GM12892 (cell line): ENCODE data around the gene PRRT2.
"Not testable (repeated sequence)": the region's sequence is repeated elsewhere in the genome, so short reads cannot be mapped to it uniquely, and the experiment has no call there.

Source experiments
- DNase-seq: peaks from one replicate; pipeline ENCODE4 v3.0.0; 2011; ENCODE audit not compliant: insufficient read length
- FAIRE-seq: peaks from 2 replicates; lab custom pipeline; 2011; peaks lifted over from hg19 to GRCh38; lab: Jason Lieb, UNC
- POLR2A ChIP-seq: IDR thresholded peaks from 2 replicates; pipeline ENCODE4 v1.6.1; 2011; ENCODE audit warnings: low read depth, low read length, control low read depth
- POLR2AphosphoS5 ChIP-seq: IDR thresholded peaks from 2 replicates; pipeline ENCODE4 v1.6.1; 2011; ENCODE audit warnings: low read depth, low read length, control low read depth
- TAF1 ChIP-seq: IDR thresholded peaks from 2 replicates; pipeline ENCODE4 v1.6.1; 2011; ENCODE audit warnings: low read depth, mild to moderate bottlenecking, control low read depth, low read length, borderline replicate concordance

Gene PRRT2

DNA sequence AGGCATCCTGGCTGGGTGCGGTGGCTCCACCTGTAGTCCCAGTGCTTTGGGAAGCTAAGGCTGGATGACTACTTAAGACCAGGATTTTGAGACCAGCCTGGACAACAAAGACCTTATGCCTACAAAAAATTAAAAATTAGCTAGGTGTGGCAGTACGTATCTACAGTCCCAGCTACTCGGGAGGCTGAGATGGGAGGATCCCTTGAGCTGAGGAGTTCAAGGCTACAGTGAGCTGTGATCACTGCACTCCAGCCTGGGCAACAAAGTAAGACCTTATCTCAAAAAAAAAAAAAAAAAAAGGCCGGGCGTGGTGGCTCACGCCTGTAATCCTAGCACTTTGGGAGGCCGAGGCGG, 14.3 kb downstream of the PRRT2 start:
- no peak for DNase-seq
- no peak for FAIRE-seq
- TF ChIP-seq TAF1: no peak
- TF ChIP-seq POLR2AphosphoS5: no peak
- TF ChIP-seq POLR2A: no peak

- DNase-seq (no peak), FAIRE-seq (no peak)
- TF ChIP-seq POLR2A (no peak), TAF1 (no peak), POLR2AphosphoS5 (no peak)
Observed at GRCh38 chr16:29830774-29831173, 18.8 kb downstream of the PRRT2 start.

DNA sequence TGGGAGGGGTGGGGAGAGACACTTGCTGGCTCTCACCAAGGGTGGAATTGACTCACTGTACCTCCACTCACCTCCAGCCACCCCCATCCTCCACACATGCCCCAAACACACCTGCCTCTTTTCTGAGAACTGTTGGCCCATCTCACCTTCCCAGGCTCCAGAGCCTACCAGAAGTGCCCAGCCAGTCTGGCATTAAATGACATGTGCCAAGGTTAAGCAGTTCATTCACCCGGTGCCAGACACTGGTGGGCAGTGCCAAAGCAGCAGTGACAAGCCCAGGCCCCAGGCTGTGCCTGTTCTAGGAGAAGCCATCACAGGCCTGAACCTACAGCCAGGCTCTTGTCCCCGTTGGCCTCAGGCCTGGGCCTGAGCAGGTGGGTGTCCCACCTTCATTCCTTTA, 19.5 kb downstream of the PRRT2 start:
- TF ChIP-seq POLR2A: no peak
- no peak for TF ChIP-seq POLR2AphosphoS5
- TF ChIP-seq TAF1: no peak
- DNase-seq (no peak), FAIRE-seq (no peak)

GRCh38 chr16:29833219-29833618, 21.2 kb downstream of the PRRT2 start:
- not testable (repeated sequence) for DNase-seq, FAIRE-seq

DNA sequence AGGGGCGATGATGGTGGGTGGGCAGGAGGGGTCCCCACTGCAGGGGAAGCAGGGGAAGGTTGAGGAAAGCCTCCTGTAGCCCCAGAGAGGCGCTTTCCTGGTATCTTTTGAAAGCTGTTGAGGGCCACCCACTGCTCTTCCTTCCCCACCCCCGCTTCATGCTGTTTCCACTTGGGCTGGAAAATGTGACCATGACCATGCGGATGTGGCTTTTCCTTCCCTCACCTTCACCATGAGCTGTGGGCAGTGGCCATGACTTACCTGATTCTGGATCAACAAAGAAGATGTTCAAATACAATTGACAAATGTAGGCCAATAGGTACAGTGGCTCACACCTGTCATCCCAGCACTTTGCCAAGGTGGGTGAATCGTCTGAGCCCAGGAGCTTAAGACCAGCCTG, 22.1 kb downstream of the PRRT2 start:
- TF ChIP-seq TAF1: no peak
- no peak for TF ChIP-seq POLR2A
- no peak for TF ChIP-seq POLR2AphosphoS5
- no peak for FAIRE-seq
- DNase-seq: no peak

DNA sequence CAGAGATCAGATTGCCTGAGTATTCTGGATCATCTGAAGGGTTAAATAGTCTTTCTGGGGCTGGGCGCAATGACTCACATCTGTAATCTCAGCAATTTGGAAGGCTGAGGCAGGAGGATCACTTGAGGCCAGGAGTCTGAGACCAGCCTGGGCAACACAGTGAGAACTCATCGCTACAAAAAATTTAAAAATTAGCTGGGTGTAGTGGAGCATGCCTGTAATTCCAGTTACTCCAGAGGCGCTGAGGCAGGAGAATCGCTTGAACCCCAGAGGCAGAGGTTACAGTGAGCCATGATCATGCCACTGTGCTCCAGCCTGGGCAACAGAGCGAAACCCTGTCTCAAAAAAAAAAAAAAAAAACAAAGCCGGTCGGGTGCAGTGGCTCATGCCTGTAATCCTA, 23.9 kb downstream of the PRRT2 start:
- DNase-seq (no peak), FAIRE-seq (no peak)
- TF ChIP-seq POLR2AphosphoS5 (no peak), TAF1 (no peak), POLR2A (no peak)

DNA sequence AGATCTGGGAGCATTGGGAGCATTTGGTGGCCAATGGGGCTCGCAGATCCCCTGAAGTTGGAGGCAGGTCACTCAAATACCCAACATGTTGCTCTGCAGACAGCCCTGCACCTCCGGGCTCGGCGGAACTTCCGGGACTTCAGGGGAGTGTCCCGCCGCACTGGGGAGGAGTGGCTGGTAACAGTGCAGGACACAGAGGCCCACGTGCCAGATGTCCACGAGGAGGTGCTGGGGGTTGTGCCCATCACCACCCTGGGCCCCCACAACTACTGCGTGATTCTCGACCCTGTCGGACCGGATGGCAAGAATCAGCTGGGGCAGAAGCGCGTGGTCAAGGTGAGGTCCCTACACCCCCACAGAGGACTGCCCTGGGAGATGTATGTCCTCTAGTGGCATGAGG, 24.6 kb downstream of the PRRT2 start:
- no peak for TF ChIP-seq POLR2A
- no peak for DNase-seq
- FAIRE-seq: no peak

DNA sequence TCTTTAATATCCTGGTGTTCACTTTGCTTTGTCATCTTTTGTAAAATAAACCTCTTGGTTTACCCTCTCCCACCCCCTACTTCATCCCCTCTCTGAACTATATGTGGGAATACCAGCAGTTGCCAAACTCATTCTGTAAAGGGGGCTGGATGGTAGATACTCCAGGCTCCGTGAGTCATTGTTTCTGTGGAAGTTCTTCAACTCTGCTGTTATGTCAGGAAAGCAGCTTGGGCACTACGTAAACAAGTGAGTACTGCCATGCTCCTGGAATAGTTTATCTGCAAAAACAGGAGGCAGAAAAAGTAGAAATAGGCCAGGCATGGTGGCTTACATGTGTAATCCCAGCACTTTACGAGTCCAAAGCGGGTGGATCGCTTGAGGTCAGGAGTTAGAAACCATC, 25.8 kb downstream of the PRRT2 start:
- TF ChIP-seq TAF1: no peak
- no peak for TF ChIP-seq POLR2A
- no peak for TF ChIP-seq POLR2AphosphoS5
- FAIRE-seq: no peak
- no peak for DNase-seq

- DNase-seq: no peak
Observed at GRCh38 chr16:29839822-29840221, 27.8 kb downstream of the PRRT2 start.

GRCh38 chr16:29840240-29840639, 28.2 kb downstream of the PRRT2 start:
- TF ChIP-seq POLR2AphosphoS5 (no peak), POLR2A (no peak), TAF1 (no peak)

More at GRCh38 chr16:29839822-29840221, 27.8 kb downstream of the PRRT2 start:
- no peak for TF ChIP-seq POLR2A
- TF ChIP-seq TAF1: no peak
- no peak for TF ChIP-seq POLR2AphosphoS5
- no peak for FAIRE-seq

GRCh38 chr16:29841631-29842030, 29.6 kb downstream of the PRRT2 start:
- no peak for DNase-seq
- no peak for TF ChIP-seq TAF1
- TF ChIP-seq POLR2A: no peak
- TF ChIP-seq POLR2AphosphoS5: no peak
- FAIRE-seq: no peak

More at GRCh38 chr16:29840240-29840639, 28.2 kb downstream of the PRRT2 start:
- FAIRE-seq (no peak), DNase-seq (no peak)

DNA sequence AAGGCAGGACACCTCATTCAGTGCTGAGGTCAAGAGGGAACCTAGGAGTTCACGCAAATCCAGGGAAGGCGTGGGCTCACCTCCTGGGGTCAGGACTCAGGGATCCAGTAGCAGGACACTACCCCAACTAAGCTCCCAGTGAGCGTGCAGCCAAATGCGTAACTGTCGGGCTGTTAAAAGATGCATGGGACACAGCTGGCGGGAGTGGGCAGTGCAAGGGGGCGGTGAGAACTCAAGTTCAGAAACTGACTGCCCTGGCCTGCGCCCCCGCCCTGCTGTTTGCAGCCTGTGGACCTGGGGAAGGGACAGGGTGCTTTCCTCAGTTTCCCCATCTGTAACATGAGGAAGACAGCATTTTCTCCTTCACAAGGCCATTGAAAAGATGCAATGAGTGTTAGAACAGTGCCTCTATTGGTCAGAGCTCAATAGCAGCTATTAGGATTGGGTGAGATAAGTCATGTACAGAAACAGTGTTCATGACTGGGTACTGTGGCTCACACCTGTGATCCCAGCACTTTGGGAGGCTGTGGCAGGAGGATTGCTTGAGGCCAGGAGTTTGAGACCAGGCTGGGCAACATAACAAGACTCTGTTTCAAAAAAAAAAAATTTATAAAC, 30.8 kb downstream of the PRRT2 start:
- no peak for FAIRE-seq
- DNase-seq: no peak
- TF ChIP-seq POLR2A (no peak), POLR2AphosphoS5 (no peak), TAF1 (no peak)

DNA sequence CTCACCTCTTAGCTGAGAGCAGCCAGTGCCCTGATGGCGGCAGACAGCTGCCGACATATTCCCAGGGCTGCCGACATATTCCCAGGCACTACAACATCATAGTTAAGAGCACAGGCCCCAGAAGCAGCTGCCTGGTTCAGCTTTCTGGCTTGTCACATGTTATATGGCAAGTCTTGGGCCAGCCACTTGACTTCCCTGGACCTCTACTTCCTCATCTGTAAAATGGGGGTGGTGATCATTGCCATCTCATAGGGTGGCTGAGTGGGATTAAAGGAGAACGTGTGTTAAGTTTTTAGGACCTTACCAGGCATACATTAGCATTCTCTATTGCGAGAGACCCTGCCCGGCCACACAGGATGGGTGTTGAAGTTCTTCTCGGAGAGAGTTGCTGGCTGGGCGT, 31.9 kb downstream of the PRRT2 start:
- no peak for FAIRE-seq
- TF ChIP-seq POLR2A (no peak), POLR2AphosphoS5 (no peak), TAF1 (no peak)
- DNase-seq: no peak
